GM12873 (cell line): Measurements from ENCODE around the gene UIMC1.

ENCODE experiments used
- TF ChIP-seq, protein P1 (sequence below): IDR thresholded peaks from 2 replicates; pipeline ENCODE4 v1.5.1; 2012; ENCODE audit warnings: low read depth, mild to moderate bottlenecking, moderate library complexity, low read length, control low read depth; ENCODE audit not compliant: insufficient read depth; ENCODE audit errors: missing control alignments

UIMC1 gene

GRCh38 chr5:177040814-177041420 lies 34.3 kb upstream of the UIMC1 start:
- TF ChIP-seq, protein P1, sequence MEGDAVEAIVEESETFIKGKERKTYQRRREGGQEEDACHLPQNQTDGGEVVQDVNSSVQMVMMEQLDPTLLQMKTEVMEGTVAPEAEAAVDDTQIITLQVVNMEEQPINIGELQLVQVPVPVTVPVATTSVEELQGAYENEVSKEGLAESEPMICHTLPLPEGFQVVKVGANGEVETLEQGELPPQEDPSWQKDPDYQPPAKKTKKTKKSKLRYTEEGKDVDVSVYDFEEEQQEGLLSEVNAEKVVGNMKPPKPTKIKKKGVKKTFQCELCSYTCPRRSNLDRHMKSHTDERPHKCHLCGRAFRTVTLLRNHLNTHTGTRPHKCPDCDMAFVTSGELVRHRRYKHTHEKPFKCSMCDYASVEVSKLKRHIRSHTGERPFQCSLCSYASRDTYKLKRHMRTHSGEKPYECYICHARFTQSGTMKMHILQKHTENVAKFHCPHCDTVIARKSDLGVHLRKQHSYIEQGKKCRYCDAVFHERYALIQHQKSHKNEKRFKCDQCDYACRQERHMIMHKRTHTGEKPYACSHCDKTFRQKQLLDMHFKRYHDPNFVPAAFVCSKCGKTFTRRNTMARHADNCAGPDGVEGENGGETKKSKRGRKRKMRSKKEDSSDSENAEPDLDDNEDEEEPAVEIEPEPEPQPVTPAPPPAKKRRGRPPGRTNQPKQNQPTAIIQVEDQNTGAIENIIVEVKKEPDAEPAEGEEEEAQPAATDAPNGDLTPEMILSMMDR: no peak

GRCh38 chr5:177036921-177037320 lies 30.3 kb upstream of the UIMC1 start:
- TF ChIP-seq, protein P1: no peak

DNA sequence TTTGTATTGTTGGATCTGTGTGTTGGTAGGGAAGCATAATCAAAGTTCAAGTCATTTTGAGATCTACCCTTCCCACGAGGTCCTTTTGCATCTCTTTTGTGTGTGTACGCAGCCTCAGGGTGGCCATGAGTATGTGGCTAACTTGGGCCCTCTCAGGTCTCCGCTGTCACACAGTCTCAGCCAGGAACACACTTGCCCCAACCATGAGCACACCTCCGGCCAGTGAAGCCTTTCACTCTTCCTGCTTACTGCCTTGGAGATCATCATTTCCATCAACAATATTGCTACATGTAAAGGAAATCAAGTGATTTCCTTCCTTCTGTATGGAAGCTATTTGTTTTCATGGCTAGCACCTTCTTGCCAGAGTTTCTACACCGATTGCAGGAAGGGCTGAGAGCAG lies 29.9 kb upstream of the UIMC1 start:
- TF ChIP-seq, protein P1: no peak

DNA sequence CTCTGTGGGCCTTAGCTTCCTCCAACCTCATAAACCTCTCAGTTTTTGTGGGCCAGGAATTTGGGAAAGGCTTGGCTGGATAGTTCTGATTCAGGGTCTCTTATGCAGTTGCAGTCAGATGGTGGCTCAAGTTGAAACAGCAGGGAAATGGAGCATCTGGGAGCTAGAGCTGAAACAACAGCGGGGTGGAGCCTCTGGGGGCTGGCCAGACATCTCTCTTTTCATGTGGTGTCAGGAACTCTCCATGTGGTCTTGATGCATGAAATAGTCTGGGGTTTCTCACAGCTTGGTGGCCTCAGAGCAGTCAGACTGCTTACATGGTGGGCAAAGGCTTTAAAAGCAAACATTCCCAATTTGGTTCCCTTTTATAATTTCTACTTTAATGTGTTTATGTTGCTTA lies 29.4 kb upstream of the UIMC1 start:
- TF ChIP-seq, protein P1: no peak

DNA sequence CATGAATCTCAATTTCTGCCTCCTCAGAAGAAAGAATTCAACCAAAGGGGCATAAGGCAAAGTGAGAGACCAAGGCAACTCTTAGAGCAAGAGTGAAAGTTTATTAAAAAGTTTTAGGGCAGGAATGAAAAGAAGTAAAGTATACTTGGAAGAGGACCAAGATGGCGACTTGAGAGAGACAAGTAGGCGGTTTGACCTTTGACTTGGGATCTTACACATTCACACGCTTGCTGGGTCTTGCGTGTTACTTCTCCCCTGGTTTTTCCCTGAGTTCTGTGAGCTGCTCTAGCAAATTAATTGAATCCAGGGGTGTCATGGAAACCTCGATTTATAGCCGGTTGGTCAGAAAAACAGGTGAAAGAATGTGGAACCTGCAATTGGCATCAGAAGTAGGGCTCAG lies 22.9 kb upstream of the UIMC1 start:
- TF ChIP-seq, protein P1: no peak

GRCh38 chr5:177027665-177028064 lies 21.1 kb upstream of the UIMC1 start:
- TF ChIP-seq, protein P1: no peak

- TF ChIP-seq, protein P1: no peak
Observed at GRCh38 chr5:177025101-177025601, 18.6 kb upstream of the UIMC1 start.
